Suprapubic skin (tissue), 3 donors: ENCODE measurements around the gene ADAM19.

ENCODE experiments used
- CTCF ChIP-seq, 2 donors: fragments of 200-600 bp in 1 of 2; fragments of 450-650 bp in 1 of 2; sonication (generic) in 1 of 2; IDR thresholded peaks; one replicate each; pipeline ENCODE4 v1.5.1; 2016 to 2019; ENCODE audit warnings: antibody characterized with exemption in 2 of 2, mild to moderate bottlenecking in 1 of 2, moderate library complexity in 1 of 2
- POLR2A ChIP-seq, 2 donors: fragments of 450-650 bp; IDR thresholded peaks; one replicate each; pipeline ENCODE4 v1.6.1; 2017; ENCODE audit warnings: antibody characterized with exemption in 2 of 2, mild to moderate bottlenecking in 2 of 2, moderate library complexity in 2 of 2

GRCh38 chr5:157581901-157582300 is 6.3 kb upstream of the ADAM19 start:
- no peak for TF ChIP-seq CTCF (IDR thresholded peaks at IDR 0.05)
- no peak for TF ChIP-seq POLR2A (IDR thresholded peaks at IDR 0.05)
